ENCODE data around the gene CACNA1B.
A peak's percentile ranks its signal among the peaks of the same experiment; 100 is the strongest.
"Not testable (repeated sequence)": the region's sequence is repeated elsewhere in the genome, so short reads cannot be mapped to it uniquely, and the experiment has no call there.

The CACNA1B gene

GRCh38 chr9:138073408-138073807, 195.8 kb downstream of the CACNA1B start:
- DNase-seq (ENCODE audit: low spot score) = no peak

- no peak for DNase-seq (ENCODE audit: low spot score)
These were observed 196.2 kb downstream of the CACNA1B start for GRCh38 chr9:138073808-138074207.

- no peak for DNase-seq (ENCODE audit: low spot score)
These were observed 196.9 kb downstream of the CACNA1B start for GRCh38 chr9:138074516-138074915.

- DNase-seq (ENCODE audit: low spot score) = no peak
These were observed 197.9 kb downstream of the CACNA1B start for GRCh38 chr9:138075496-138075895.

- DNase-seq (ENCODE audit: low spot score) = no peak
These were observed 198.5 kb downstream of the CACNA1B start for GRCh38 chr9:138075961-138076649.

- no peak for DNase-seq (ENCODE audit: low spot score)
These were observed 199.0 kb downstream of the CACNA1B start for GRCh38 chr9:138076650-138077009.

GRCh38 chr9:138077126-138077525, 199.5 kb downstream of the CACNA1B start:
- DNase-seq (ENCODE audit: low spot score) = no peak

GRCh38 chr9:138077898-138078540, 200.4 kb downstream of the CACNA1B start:
- no peak for DNase-seq (ENCODE audit: low spot score)

- DNase-seq (ENCODE audit: low spot score) = no peak
These were observed 201.3 kb downstream of the CACNA1B start for GRCh38 chr9:138078846-138079245.

GRCh38 chr9:138080979-138081378, 203.4 kb downstream of the CACNA1B start:
- DNase-seq (ENCODE audit: low spot score) = no peak

GRCh38 chr9:138082918-138083636, 205.5 kb downstream of the CACNA1B start:
- no peak for DNase-seq (ENCODE audit: low spot score)

DNA sequence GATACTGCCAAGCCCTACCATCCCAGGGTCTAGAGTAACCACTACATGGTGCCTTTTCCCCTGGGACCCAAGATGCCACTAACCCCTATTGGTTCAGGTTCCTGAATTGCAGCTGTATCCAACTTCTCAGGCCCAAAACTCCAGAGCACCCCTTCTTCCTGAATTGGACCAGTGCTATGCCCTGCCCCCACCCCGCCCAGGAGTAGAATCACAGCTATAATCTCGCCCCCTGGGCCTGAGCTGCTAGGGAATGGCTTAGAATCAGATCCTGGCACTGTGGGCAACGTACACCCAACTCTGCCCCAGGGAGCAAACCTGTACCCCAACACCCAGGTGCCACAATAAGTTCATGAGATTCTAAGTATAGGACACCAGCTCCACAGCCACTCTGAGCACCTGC, 206.3 kb downstream of the CACNA1B start:
- DNase-seq (ENCODE audit: low spot score) = no peak

DNA sequence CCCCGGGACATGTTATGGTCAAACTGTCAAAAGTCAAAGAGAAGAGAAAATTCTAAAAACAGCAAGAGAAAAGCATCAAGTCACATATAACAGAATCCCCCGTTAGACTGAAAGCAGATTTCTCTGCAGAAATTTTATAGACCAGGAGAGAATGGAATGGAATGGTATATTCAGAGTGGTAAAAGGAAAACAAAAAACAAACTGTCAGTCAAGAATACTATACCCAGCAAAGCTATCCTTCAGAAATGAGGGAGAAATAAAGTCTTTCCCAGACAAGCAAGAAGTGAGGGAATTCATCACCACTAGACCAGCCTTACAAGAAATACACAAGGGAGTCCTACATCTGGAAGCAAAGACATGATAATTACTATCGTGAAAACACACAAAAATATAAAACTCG, 208.0 kb downstream of the CACNA1B start:
- no peak for DNase-seq (ENCODE audit: low spot score)

DNA sequence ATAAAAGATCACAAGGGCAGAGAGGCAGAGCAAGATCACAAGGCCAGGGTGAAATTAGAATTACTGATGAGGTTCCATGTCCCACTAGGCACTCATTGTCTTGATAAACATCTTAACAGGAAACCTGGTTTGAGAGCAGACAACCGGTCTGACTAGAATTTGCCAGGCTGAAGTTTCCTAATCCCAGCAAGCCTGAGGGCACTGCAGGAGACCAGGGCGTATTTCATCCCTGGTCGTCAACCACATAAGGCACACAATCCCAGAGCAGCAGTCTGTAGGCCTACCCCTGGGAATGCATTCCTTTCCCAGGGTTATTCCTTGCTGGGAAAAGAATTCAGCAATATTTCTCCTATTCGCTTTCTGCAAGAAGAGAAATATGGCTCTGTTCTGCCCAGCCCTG, 214.5 kb downstream of the CACNA1B start:
- DNase-seq (ENCODE audit: low spot score) = not testable (repeated sequence)

- DNase-seq (ENCODE audit: low spot score) = no peak
These were observed 216.4 kb downstream of the CACNA1B start for GRCh38 chr9:138094028-138094427.

DNA sequence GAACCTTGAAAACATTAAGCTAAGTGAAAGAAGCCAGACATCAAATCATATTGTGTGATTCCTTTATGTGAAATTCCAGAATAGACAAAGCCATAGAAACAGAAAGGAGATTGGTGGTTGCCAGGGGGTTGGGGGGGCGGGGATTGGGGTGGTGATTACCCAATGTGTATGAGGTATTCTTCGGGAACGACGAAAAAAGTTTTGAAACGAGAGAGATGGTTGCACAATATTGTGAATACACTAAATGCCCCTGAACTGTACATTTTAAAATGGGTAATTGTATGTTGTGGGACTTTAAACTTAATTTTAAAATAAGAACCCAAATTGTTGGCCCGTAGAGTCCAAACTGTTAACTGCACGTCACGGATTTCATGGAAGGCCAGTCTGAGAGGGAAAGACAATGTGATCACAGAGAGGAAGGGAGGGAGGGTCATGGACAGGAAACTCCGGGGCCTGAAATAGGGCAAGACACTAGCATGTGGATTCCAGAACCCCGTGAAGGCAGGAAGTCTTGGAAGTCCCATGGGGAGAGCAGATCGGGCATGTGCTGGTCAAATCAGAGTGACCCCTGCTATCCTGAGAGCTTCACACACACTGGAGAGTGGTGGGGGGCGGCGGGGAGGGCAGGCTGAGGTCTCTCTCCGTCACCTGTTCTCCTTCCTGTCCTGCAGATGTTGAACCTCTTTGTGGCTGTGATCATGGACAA, 218.4 kb downstream of the CACNA1B start:
- DNase-seq (ENCODE audit: low spot score) = peak; percentile 3

- DNase-seq (ENCODE audit: low spot score) = peak; percentile 3
These were observed 218.9 kb downstream of the CACNA1B start for GRCh38 chr9:138096519-138096845.

GRCh38 chr9:138097501-138097991, 220.0 kb downstream of the CACNA1B start:
- DNase-seq (ENCODE audit: low spot score) = peak; percentile 10

- peak; percentile 4 for DNase-seq (ENCODE audit: low spot score)
These were observed 220.7 kb downstream of the CACNA1B start for GRCh38 chr9:138098116-138098907.

- DNase-seq (ENCODE audit: low spot score) = no peak
These were observed 221.6 kb downstream of the CACNA1B start for GRCh38 chr9:138098908-138099791.
